Activated T-helper 2 cell treated with anti-CD3 and anti-CD28 coated beads, Interferon-gamma antibody, Interleukin-2, Interleukin-4, amounts not matched to agents 10 μg/mL and 5 μg/mL and 100 μg/mL, durations not matched to agents 14 hours and 24 hours and 36 hours (primary cell): ENCODE data around the gene DALRD3. TPM values are rescaled to one million over a fixed set of nuclear protein-coding genes. Genes with fewer than 3 reads are reported as not detected.
A peak's percentile ranks its signal among the peaks of the same experiment; 100 is the strongest.
"Not testable (repeated sequence)": the region's sequence is repeated elsewhere in the genome, so short reads cannot be mapped to it uniquely, and the experiment has no call there.

Source experiments
- DNase-seq: peaks from one replicate; pipeline ENCODE4 v3.0.0; 2021; ENCODE audit warnings: low spot score
- H3K27ac Mint-ChIP-seq: one replicate; pipeline ENCODE4 v1.8.0; 2021; ENCODE audit warnings: mixed read lengths
- H3K27me3 Mint-ChIP-seq: one replicate; pipeline ENCODE4 v1.8.0; 2021; ENCODE audit warnings: low read depth, mixed read lengths
- H3K36me3 Mint-ChIP-seq: one replicate; pipeline ENCODE4 v1.8.0; 2021; ENCODE audit warnings: low read depth, mixed read lengths
- H3K4me1 Mint-ChIP-seq: one replicate; pipeline ENCODE4 v1.8.0; 2021; ENCODE audit warnings: low read depth, mixed read lengths
- H3K4me3 Mint-ChIP-seq: one replicate; pipeline ENCODE4 v1.8.0; 2021; ENCODE audit warnings: low read depth, mild to moderate bottlenecking, moderate library complexity, mixed read lengths
- H3K9me3 Mint-ChIP-seq: one replicate; pipeline ENCODE4 v1.8.0; 2021; ENCODE audit warnings: mixed read lengths
- intact Hi-C: fragments of 100-400 bp; cut with micrococcal nuclease; formaldehyde crosslinking; loops from one replicate; pipeline ENCODE4 v1.15.1; 2023
- total RNA-seq: library from RNA; stranded (reverse); gene quantifications from 2 replicates; pipeline ENCODE4 v1.2.3, GENCODE V29; 2022

The DALRD3 gene
- total RNA-seq, 1 donor from 2014 or later, result 30.4 TPM

DNA sequence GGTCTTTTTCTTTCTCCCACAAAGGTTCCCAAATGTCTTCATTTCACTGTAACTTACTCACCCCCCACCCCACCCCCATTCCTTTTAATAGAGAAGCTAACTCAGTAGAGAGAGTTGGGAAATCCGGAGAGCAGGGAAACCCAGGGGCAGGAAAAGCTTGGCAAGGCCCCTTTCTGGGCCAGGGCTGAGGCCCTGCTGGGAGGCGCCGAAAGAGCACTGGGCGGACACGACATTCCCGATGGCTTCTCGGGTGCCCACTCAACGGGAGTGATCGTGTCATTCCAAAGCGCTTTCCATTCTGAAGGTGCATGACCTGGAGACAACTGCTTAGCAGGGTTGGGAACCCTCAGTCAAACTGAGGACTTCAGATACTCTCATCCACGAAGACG is 1.6 kb upstream of the DALRD3 start:
- DNase-seq, result no peak
- peak overlapping the region; percentile 95 for H3K4me3 Mint-ChIP-seq
- H3K4me1 Mint-ChIP-seq, result peaks cover 22% of the 10 kb centered on the region
- no peaks in the 10 kb centered on the region for H3K9me3 Mint-ChIP-seq
- peak overlapping the region; percentile 83 for H3K27ac Mint-ChIP-seq
- no peaks in the 10 kb centered on the region for H3K27me3 Mint-ChIP-seq
- H3K36me3 Mint-ChIP-seq, result peaks cover 43% of the 10 kb centered on the region
- intact Hi-C loops, result loop anchor here (2.0 to 10.0 kb wide), 3 partner anchors 31 to 395 kb away; partner anchors contain the start of genes QRICH1, RHOA and TCTA

DNA sequence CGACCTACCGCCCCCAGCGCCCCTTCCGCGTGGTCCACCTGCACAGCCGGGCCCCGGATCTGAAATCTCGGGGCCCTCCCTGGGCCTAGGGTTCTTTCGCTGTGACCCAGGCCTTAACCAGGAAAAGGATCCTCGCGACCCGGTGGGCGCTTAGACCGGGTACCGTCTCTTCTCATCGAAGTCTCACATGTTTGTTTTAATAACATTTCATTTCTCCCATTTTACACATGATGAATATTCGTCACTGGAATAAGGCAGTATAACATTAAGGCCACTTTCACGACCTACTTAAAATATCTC is 277 bp upstream of the DALRD3 start:
- H3K36me3 Mint-ChIP-seq, result peaks cover 41% of the 10 kb centered on the region
- no peak for DNase-seq
- no peaks in the 10 kb centered on the region for H3K27me3 Mint-ChIP-seq
- H3K4me1 Mint-ChIP-seq, result peaks cover 12% of the 10 kb centered on the region
- intact Hi-C loops, result no loop called here
- H3K27ac Mint-ChIP-seq, result peak overlapping the region; percentile 76
- peak overlapping the region; percentile 95 for H3K4me3 Mint-ChIP-seq
- H3K9me3 Mint-ChIP-seq, result no peaks in the 10 kb centered on the region

DNA sequence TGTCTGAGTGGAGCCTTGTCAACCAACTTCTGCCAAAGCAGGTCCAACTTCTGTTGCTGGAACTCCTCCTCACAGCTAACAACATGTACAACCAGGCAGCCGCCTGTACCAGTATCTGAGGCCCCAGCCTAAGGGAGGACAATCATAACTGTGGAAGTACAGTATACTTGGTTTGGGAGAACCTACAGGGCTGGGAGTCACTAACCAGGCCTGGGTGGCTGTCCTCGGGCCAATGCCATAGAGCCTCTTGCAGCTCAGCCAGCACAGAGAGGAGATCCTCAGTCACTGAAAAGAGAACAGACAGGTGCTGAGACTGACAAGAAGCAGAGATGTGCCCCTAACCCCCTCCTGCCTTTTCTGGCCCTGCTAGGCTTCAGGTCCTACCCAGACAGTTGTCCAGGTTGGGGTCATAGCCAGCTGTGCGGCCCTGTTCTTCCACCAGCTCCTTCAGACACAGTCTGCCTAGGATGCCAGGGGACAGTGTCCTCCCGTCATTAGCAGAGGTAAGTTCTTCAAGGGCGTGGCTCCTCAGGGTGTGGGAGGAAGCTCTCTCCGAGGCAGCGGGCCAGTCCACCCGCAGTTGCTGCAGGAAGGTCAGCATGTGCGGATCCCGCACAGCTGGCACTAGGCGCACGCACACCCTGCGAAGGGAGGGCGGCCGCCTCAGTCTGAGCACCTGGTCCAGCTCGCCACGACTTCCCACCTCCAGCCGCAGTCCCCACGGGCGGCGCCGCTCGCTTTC is 980 bp downstream of the DALRD3 start:
- peaks cover 32% of the 10 kb centered on the region for H3K36me3 Mint-ChIP-seq
- no peak for DNase-seq
- peak overlapping the region; percentile 95 for H3K4me3 Mint-ChIP-seq
- peaks cover 6% of the 10 kb centered on the region for H3K4me1 Mint-ChIP-seq
- intact Hi-C loops, result no loop called here
- peak overlapping the region; percentile 22 for H3K27ac Mint-ChIP-seq
- no peaks in the 10 kb centered on the region for H3K9me3 Mint-ChIP-seq
- H3K27me3 Mint-ChIP-seq, result no peaks in the 10 kb centered on the region

DNA sequence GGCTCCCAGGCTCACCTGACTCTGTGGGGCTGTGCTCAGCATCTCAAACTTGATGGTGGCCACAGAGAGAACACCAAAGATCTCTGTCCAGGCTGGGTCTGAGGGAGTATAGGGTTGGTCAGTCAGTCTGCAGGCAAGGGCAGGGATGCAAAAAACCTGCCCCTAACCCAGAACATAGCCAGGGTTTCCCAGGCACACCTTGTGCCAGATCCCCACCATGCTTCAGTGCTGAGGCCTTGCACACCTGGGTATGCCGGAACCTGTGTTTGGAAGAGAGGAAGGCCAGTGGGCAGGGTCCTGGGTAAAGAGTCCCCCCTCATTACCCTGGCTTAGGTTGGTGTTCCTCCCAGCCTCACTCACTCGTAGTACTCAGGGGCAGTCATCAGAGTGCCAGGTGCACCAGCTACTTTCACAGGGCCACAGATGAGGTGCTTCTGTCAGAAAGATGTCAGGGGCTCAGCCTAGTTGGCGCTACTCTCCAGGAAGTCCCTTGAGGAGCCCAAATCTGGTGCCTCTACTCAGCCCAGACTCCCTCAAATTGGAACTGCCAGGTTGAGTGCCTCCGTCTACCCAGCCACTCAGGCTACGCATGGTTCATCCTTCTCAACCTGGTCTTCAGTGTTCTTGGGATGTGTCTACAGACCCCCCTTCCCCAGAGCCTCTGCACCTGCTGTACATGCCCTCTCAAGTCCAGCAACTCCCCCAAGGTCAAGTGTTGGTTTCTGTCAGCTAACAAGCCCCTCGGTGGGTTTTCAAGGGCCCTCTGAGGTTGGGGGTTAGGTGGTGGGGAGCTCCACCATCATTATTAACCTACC is 1.8 kb downstream of the DALRD3 start:
- Mint-ChIP-seq H3K36me3 (peaks cover 38% of the 10 kb centered on the region), H3K27ac (no peak overlapping the region), H3K4me3 (peak overlapping the region; percentile 13), H3K27me3 (no peaks in the 10 kb centered on the region), H3K9me3 (no peaks in the 10 kb centered on the region), H3K4me1 (peaks cover 6% of the 10 kb centered on the region)
- intact Hi-C loops, result no loop called here
- DNase-seq, result no peak

DNA sequence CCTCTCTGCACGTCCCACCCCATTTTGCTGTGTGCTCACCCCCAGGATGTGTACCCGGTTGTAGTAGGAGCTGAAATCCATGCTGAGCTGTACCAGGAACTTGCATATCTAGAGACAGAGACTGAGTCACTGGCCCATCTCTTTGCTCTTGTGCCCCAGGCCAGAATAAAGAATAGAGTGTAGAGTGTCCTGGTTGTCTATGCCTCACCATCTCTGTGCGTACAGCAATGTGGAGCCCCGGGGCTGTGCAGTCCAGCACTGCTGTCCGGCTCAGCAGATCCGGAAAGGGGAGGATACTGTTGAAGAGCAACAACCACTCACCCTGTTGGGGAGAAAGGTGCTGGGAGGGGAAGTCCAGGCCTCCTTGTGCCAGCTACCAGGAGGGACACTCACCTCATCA is 2.6 kb downstream of the DALRD3 start:
- intact Hi-C loops, result no loop called here
- peaks cover 6% of the 10 kb centered on the region for H3K4me1 Mint-ChIP-seq
- H3K27me3 Mint-ChIP-seq, result no peaks in the 10 kb centered on the region
- H3K36me3 Mint-ChIP-seq, result peaks cover 43% of the 10 kb centered on the region
- DNase-seq, result no peak
- no peak overlapping the region for H3K27ac Mint-ChIP-seq
- peak overlapping the region; percentile 42 for H3K4me3 Mint-ChIP-seq
- no peaks in the 10 kb centered on the region for H3K9me3 Mint-ChIP-seq

DNA sequence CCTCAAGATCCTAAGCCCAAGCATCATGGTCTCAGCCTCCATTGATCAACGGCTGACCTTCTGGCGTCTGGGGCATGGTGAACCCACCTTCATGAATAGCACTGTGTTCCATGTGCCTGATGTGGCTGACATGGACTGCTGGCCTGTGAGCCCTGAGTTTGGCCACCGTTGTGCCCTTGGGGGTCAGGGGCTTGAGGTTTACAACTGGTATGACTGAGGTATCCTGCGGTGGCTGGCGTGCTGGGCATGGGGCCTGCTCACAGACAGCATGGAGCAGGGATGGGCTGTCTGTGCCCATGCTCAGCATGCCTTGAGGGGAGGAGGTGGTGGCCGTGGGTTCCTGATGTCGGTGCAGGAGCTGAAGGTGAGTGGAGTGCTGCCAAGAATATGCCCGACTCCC is 3.3 kb downstream of the DALRD3 start:
- no peak overlapping the region for H3K4me3 Mint-ChIP-seq
- no peak overlapping the region for H3K27ac Mint-ChIP-seq
- intact Hi-C loops, result no loop called here
- H3K27me3 Mint-ChIP-seq, result no peaks in the 10 kb centered on the region
- peaks cover 6% of the 10 kb centered on the region for H3K4me1 Mint-ChIP-seq
- peaks cover 41% of the 10 kb centered on the region for H3K36me3 Mint-ChIP-seq
- no peaks in the 10 kb centered on the region for H3K9me3 Mint-ChIP-seq
- DNase-seq, result no peak

DNA sequence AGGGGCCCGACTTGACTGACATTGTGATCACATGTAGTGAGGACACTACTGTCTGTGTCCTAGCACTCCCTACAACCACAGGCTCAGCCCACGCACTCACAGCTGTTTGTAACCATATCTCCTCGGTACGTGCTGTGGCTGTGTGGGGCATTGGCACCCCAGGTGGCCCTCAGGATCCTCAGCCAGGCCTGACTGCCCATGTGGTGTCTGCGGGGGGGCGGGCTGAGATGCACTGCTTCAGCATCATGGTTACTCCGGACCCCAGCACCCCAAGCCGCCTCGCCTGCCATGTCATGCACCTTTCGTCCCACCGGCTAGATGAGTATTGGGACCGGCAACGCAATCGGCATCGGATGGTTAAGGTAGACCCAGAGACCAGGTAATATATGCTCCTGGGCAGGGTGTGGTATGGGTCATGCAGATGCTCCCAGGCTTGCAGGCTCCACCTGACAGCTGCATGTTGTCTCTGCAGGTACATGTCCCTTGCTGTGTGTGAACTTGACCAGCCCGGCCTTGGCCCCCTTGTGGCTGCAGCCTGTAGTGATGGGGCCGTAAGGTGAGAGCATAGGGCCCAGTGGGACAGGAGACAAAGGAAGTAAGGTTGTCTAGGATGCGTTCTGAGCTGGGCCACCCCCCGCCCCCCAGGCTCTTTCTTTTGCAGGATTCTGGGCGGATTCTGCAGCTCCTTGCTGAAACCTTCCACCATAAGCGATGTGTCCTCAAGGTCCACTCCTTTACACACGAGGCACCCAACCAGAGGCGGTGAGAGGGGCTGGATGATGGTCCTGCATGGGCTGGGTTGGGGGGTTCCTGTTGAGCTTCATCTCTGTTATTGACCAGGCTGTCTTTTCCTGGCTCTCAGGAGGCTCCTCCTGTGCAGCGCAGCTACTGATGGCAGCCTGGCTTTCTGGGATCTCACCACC is 4.4 kb downstream of the DALRD3 start:
- intact Hi-C loops, result no loop called here
- peaks cover 8% of the 10 kb centered on the region for H3K4me1 Mint-ChIP-seq

DNA sequence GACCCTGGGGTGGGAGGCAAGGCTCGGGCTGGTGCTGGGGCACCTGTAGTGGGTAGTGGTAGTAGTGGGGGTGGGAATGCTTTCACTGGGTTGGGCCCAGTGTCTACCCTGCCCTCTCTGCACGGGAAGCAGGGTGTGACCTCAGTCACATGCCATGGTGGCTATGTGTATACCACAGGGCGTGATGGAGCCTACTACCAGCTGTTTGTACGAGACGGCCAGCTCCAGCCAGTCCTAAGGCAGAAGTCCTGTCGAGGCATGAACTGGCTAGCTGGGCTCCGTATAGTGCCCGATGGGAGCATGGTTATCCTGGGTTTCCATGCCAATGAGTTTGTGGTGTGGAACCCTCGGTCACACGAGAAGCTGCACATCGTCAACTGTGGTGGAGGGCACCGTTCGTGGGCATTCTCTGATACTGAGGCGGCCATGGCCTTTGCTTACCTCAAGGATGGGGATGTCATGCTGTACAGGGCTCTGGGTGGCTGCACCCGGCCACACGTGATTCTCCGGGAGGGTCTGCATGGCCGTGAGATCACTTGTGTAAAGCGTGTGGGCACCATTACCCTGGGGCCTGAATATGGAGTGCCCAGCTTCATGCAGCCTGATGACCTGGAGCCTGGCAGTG is 5.2 kb downstream of the DALRD3 start:
- peaks cover 8% of the 10 kb centered on the region for H3K4me1 Mint-ChIP-seq
- intact Hi-C loops, result no loop called here
- H3K36me3 Mint-ChIP-seq, result peaks cover 47% of the 10 kb centered on the region
- no peaks in the 10 kb centered on the region for H3K9me3 Mint-ChIP-seq
- no peak overlapping the region for H3K4me3 Mint-ChIP-seq
- no peak overlapping the region for H3K27ac Mint-ChIP-seq
- no peaks in the 10 kb centered on the region for H3K27me3 Mint-ChIP-seq
- DNase-seq, result no peak

More for the DNA sequence above, 4.4 kb downstream of the DALRD3 start:
- Mint-ChIP-seq H3K9me3 (no peaks in the 10 kb centered on the region), H3K27me3 (no peaks in the 10 kb centered on the region), H3K36me3 (peaks cover 44% of the 10 kb centered on the region), H3K27ac (no peak overlapping the region), H3K4me3 (no peak overlapping the region)
- no peak for DNase-seq

DNA sequence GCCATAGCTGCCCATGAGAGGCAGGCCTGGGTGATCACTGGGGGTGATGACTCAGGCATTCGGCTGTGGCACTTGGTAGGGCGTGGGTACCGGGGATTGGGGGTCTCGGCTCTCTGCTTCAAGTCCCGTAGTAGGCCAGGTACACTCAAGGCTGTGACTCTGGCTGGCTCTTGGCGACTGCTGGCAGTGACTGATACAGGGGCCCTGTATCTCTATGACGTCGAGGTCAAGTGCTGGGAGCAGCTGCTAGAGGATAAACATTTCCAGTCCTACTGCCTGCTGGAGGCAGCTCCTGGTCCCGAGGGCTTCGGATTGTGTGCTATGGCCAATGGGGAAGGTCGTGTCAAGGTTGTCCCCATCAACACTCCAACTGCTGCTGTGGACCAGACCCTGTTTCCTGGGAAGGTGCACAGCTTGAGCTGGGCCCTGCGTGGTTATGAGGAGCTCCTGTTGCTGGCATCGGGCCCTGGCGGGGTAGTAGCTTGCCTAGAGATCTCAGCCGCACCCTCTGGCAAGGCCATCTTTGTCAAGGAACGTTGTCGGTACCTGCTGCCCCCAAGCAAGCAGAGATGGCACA is 5.9 kb downstream of the DALRD3 start:
- Mint-ChIP-seq H3K27ac (no peak overlapping the region), H3K36me3 (peaks cover 51% of the 10 kb centered on the region), H3K9me3 (no peaks in the 10 kb centered on the region), H3K27me3 (no peaks in the 10 kb centered on the region), H3K4me3 (no peak overlapping the region), H3K4me1 (peaks cover 12% of the 10 kb centered on the region)
- intact Hi-C loops, result no loop called here
- DNase-seq, result no peak

DNA sequence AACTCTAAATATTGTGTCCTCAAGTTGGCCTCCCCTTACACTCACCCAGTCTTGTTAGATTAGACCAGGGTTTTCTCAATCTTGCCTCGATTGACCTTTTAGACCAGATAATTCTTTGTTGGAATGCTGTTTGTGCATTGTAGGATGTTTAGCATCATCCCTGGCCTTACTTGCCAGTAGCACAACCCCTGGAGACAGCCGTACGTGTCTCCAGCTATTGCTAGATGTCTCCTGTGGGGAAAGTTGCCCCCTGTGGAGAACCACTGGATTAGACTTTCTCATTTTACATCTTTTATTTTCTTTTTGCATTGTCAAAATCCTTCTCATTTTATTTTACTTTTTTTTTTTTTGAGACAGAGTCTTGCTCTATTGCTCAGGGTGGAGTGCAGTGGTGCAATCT is 9.0 kb downstream of the DALRD3 start:
- Mint-ChIP-seq H3K9me3 (no peaks in the 10 kb centered on the region), H3K36me3 (peaks cover 33% of the 10 kb centered on the region), H3K4me1 (peaks cover 15% of the 10 kb centered on the region), H3K27me3 (no peaks in the 10 kb centered on the region), H3K4me3 (no peak overlapping the region), H3K27ac (peak overlapping the region; percentile 14)
- no peak for DNase-seq
- intact Hi-C loops, result no loop called here

DNA sequence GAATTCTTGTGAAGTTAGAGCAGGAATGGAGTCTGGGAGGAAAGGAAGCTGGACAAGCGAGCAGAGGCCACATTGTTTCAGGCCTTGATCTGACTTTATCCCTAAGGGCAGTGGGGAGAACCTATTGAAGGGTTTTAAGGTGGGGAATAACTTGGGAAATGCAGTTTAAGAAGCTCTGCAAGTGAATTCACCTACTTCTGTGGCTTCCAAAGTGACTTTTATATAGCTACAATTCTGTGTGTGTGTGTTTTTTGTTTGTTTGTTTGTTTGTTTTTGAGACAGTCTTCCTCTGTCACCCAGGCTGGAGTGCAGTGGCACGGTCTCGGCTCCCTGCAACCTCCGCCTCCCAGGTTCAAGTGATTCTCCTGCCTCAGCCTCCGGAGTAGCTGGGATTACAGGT is 9.8 kb downstream of the DALRD3 start:
- H3K27ac Mint-ChIP-seq, result peak overlapping the region; percentile 99
- DNase-seq, H3K9me3 Mint-ChIP-seq, H3K27me3 Mint-ChIP-seq, intact Hi-C loops: not testable (repeated sequence)
- H3K36me3 Mint-ChIP-seq, result peaks cover 26% of the 10 kb centered on the region
- peak overlapping the region; percentile 98 for H3K4me3 Mint-ChIP-seq
- H3K4me1 Mint-ChIP-seq, result peaks cover 15% of the 10 kb centered on the region
